Thyroid gland (tissue), 4 donors: ENCODE measurements around the gene PTPRG.

Experiments
- POLR2A ChIP-seq, 2 donors: fragments of 450-650 bp; IDR thresholded peaks; one replicate each; pipeline ENCODE4 v1.6.1; 2017; ENCODE audit warnings: antibody characterized with exemption in 2 of 2, mild to moderate bottlenecking in 2 of 2, moderate library complexity in 1 of 2
- TF ChIP-seq, protein P1 (sequence below), 6 experiments: fragments of 200-600 bp in 3 of 6; fragments of 450-650 bp in 3 of 6; sonication (generic) in 3 of 6; IDR thresholded peaks; one replicate each; pipeline ENCODE4 v1.5.1; 2016 to 2019; ENCODE audit warnings: antibody characterized with exemption in 6 of 6, mild to moderate bottlenecking in 2 of 6, inconsistent platforms in 1 of 6, moderate library complexity in 1 of 6

DNA sequence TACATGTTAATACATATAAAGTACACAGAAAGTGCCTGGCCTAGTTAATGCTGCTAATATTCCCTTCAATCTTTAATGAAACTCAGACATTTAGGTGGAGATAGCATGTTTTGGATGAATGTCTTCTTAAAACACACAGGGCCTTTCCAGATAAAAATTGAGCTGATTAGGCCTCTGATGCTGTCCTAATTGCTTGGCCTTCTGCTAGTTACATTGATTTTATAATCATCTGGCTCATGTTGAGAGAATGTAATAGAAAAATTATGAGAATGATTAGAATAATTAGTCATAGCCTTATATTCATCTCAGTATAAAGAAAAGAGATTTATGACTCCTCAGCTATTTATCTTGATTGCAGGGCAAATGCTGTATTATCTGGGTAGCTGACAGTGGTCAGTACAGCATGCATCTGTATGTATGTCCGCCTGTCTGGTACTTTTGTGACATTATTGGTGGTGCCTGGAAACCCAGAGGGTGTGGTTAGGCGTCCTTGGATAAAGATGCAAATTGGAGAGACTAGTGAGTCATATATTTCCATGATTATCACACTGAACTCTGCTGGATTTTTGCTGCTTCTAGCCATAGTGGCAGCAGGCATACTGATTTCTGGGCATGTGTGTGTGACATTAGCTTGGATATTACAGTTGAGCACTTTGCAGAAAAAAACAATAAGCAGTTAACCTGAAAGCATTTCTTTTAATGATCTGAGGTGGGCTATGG, 691.2 kb downstream of the PTPRG start:
- TF ChIP-seq, protein P1, sequence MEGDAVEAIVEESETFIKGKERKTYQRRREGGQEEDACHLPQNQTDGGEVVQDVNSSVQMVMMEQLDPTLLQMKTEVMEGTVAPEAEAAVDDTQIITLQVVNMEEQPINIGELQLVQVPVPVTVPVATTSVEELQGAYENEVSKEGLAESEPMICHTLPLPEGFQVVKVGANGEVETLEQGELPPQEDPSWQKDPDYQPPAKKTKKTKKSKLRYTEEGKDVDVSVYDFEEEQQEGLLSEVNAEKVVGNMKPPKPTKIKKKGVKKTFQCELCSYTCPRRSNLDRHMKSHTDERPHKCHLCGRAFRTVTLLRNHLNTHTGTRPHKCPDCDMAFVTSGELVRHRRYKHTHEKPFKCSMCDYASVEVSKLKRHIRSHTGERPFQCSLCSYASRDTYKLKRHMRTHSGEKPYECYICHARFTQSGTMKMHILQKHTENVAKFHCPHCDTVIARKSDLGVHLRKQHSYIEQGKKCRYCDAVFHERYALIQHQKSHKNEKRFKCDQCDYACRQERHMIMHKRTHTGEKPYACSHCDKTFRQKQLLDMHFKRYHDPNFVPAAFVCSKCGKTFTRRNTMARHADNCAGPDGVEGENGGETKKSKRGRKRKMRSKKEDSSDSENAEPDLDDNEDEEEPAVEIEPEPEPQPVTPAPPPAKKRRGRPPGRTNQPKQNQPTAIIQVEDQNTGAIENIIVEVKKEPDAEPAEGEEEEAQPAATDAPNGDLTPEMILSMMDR (IDR thresholded peaks at IDR 0.05) = no peak
- no peak for TF ChIP-seq POLR2A (IDR thresholded peaks at IDR 0.05)
